Colon (tissue), 2 donors: Measurements from ENCODE around the gene PYDC2.
"Not testable (repeated sequence)": the region's sequence is repeated elsewhere in the genome, so short reads cannot be mapped to it uniquely, and the experiment has no call there.

Experiments
- FAIRE-seq: peaks from 2 replicates; lab custom pipeline; 2012; peaks lifted over from hg19 to GRCh38; lab: Jason Lieb, UNC
- donor health status: control.
- donor health status: control.

Gene PYDC2

GRCh38 chr3:191470080-191470479, 9.1 kb downstream of the PYDC2 start:
- no peak for FAIRE-seq

GRCh38 chr3:191470545-191470944, 9.6 kb downstream of the PYDC2 start:
- no peak for FAIRE-seq

- no peak for FAIRE-seq
These were observed 12.8 kb downstream of the PYDC2 start for GRCh38 chr3:191473661-191474198.

GRCh38 chr3:191476066-191476772, 15.3 kb downstream of the PYDC2 start:
- no peak for FAIRE-seq

- FAIRE-seq = not testable (repeated sequence)
These were observed 23.0 kb downstream of the PYDC2 start for GRCh38 chr3:191483994-191484393.

GRCh38 chr3:191484461-191484860, 23.5 kb downstream of the PYDC2 start:
- no peak for FAIRE-seq

GRCh38 chr3:191492601-191493000, 31.6 kb downstream of the PYDC2 start:
- FAIRE-seq = no peak

- no peak for FAIRE-seq
These were observed 32.4 kb downstream of the PYDC2 start for GRCh38 chr3:191493336-191493735.

GRCh38 chr3:191499307-191500080, 38.5 kb downstream of the PYDC2 start:
- no peak for FAIRE-seq

GRCh38 chr3:191500892-191501291, 39.9 kb downstream of the PYDC2 start:
- no peak for FAIRE-seq

GRCh38 chr3:191502583-191502982, 41.6 kb downstream of the PYDC2 start:
- FAIRE-seq = no peak

- no peak for FAIRE-seq
These were observed 48.1 kb downstream of the PYDC2 start for GRCh38 chr3:191509078-191509477.
